Esophagus squamous epithelium (tissue), 4 donors: ENCODE results near the gene ARPC5.

Experiments used
- CTCF ChIP-seq, 6 experiments: fragments of 450-650 bp in 4 of 6; fragments of 200-600 bp in 2 of 6; sonication (generic) in 2 of 6; IDR thresholded peaks; one replicate each; pipeline ENCODE4 v1.5.1; 2016 to 2019; ENCODE audit warnings: antibody characterized with exemption in 6 of 6, mild to moderate bottlenecking in 4 of 6, moderate library complexity in 4 of 6
- POLR2A ChIP-seq, 4 donors: fragments of 450-650 bp; IDR thresholded peaks; one replicate each; pipeline ENCODE4 v1.6.1; 2017; ENCODE audit warnings: antibody characterized with exemption in 4 of 4, mild to moderate bottlenecking in 4 of 4, moderate library complexity in 3 of 4

GRCh38 chr1:183620311-183620710 lies 15.3 kb downstream of the ARPC5 start:
- TF ChIP-seq CTCF (IDR thresholded peaks at IDR 0.05), result no peak
- no peak for TF ChIP-seq POLR2A (IDR thresholded peaks at IDR 0.05)
